Sigmoid colon (tissue), 4 donors: ENCODE measurements around the gene PRKG1.

Source experiments
- POLR2AphosphoS5 ChIP-seq, 4 donors: sonication (generic); formaldehyde crosslinking; IDR thresholded peaks; one replicate each; pipeline ENCODE4 v1.6.1; 2017; ENCODE audit warnings: antibody characterized with exemption in 4 of 4
- TF ChIP-seq, protein P1 (sequence below), 4 experiments: fragments of 450-650 bp in 3 of 4; fragments of 200-600 bp in 1 of 4; IDR thresholded peaks; one replicate each; pipeline ENCODE4 v1.5.1; 2016 to 2019; ENCODE audit warnings: antibody characterized with exemption in 4 of 4, mild to moderate bottlenecking in 3 of 4, moderate library complexity in 2 of 4

DNA sequence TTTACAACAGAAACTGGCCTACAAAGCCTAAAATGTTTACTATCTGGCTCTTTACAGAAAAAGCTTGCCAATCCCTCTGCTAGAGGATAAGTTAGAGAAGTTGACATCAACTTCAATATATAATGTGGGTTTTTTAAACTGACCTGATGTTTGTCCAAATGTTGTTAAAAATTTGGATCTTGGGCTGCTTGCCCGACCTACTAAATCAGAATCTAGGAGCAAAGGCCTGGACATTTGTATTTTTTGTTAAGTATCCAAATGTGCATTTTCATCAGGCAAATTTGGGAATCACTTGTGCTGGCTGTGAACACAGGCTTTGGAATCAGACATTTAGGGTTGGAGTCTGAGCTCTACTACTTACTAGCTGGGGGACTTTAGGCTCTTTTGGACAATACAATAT lies 877.8 kb downstream of the PRKG1 start:
- TF ChIP-seq, protein P1, sequence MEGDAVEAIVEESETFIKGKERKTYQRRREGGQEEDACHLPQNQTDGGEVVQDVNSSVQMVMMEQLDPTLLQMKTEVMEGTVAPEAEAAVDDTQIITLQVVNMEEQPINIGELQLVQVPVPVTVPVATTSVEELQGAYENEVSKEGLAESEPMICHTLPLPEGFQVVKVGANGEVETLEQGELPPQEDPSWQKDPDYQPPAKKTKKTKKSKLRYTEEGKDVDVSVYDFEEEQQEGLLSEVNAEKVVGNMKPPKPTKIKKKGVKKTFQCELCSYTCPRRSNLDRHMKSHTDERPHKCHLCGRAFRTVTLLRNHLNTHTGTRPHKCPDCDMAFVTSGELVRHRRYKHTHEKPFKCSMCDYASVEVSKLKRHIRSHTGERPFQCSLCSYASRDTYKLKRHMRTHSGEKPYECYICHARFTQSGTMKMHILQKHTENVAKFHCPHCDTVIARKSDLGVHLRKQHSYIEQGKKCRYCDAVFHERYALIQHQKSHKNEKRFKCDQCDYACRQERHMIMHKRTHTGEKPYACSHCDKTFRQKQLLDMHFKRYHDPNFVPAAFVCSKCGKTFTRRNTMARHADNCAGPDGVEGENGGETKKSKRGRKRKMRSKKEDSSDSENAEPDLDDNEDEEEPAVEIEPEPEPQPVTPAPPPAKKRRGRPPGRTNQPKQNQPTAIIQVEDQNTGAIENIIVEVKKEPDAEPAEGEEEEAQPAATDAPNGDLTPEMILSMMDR (IDR thresholded peaks at IDR 0.05): no peak
- TF ChIP-seq POLR2AphosphoS5 (IDR thresholded peaks at IDR 0.05): no peak
